ENCODE measurements around the gene KIAA0513.

The KIAA0513 gene

GRCh38 chr16:85134076-85134788 is 106.6 kb downstream of the KIAA0513 start:
- no peak for DNase-seq (ENCODE audit: low read depth, low spot score)

- no peak for DNase-seq (ENCODE audit: low read depth, low spot score)
Observed at GRCh38 chr16:85134789-85135142, 107.2 kb downstream of the KIAA0513 start.

- no peak for DNase-seq (ENCODE audit: low read depth, low spot score)
Observed at GRCh38 chr16:85136213-85136701, 108.7 kb downstream of the KIAA0513 start.

GRCh38 chr16:85136702-85137322 is 109.2 kb downstream of the KIAA0513 start:
- DNase-seq (ENCODE audit: low read depth, low spot score): peak; percentile 38

- DNase-seq (ENCODE audit: low read depth, low spot score): peak; percentile 79
Observed at GRCh38 chr16:85137323-85138072, 109.9 kb downstream of the KIAA0513 start.

- no peak for DNase-seq (ENCODE audit: low read depth, low spot score)
Observed at GRCh38 chr16:85138073-85138824, 110.7 kb downstream of the KIAA0513 start.

- no peak for DNase-seq (ENCODE audit: low read depth, low spot score)
Observed at GRCh38 chr16:85138825-85139627, 111.4 kb downstream of the KIAA0513 start.

- no peak for DNase-seq (ENCODE audit: low read depth, low spot score)
Observed at GRCh38 chr16:85139881-85140339, 112.3 kb downstream of the KIAA0513 start.

GRCh38 chr16:85140455-85141012 is 112.9 kb downstream of the KIAA0513 start:
- DNase-seq (ENCODE audit: low read depth, low spot score): no peak

- DNase-seq (ENCODE audit: low read depth, low spot score): no peak
Observed at GRCh38 chr16:85141491-85142128, 114.0 kb downstream of the KIAA0513 start.

GRCh38 chr16:85142129-85142513 is 114.5 kb downstream of the KIAA0513 start:
- DNase-seq (ENCODE audit: low read depth, low spot score): no peak

GRCh38 chr16:85142771-85143211 is 115.2 kb downstream of the KIAA0513 start:
- no peak for DNase-seq (ENCODE audit: low read depth, low spot score)

Data from brain pericyte (primary cell).